Measurements from ENCODE around the gene ZNF816. TPM values are rescaled to one million over a fixed set of nuclear protein-coding genes. Genes with fewer than 3 reads are reported as not detected.
A peak's percentile ranks its signal among the peaks of the same experiment; 100 is the strongest.

The ZNF816 gene
- total RNA-seq, 4 donors from 2014 or later = 3.7 to 23.0 (median 13.5) TPM

DNA sequence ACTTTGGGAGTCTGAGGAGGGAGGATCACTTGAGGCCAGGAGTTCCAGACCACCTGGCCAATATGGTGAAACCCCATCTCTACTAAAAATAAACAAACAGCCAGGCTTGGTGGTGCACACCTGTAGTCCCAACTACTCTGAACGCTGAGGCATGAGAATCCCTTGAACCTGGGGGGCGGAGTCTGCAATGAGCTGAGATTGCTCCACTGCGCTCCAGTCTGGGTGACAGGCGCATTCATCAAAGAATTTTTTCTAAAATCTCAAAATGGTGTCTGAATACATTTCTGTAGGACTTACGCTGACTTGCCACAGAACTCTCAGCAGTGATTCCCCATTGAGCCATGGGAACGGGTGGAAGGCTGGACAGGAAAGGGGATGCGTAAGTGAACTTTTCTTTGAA lies 33.0 kb upstream of the ZNF816 start:
- no peaks in the 10 kb centered on the region for H3K36me3 ChIP-seq
- peaks cover 0 to 16% (median 10%) of the 10 kb centered on the region in 4 donors for H3K4me1 ChIP-seq
- H3K4me3 ChIP-seq = no peak overlapping the region
- H3K27ac ChIP-seq = no peak overlapping the region
- DNase-seq (ENCODE audit: low spot score in 2 of 2) = no peak
- H3K27me3 ChIP-seq = peaks cover 0 to 6% of the 10 kb centered on the region in 2 donors
- 87 to 90% methylated on average over 7 of the region's 7 CpGs for WGBS, 2 donors
- TF ChIP-seq POLR2A (IDR thresholded peaks at IDR 0.05) (no peak), EP300 (IDR thresholded peaks at IDR 0.05) (no peak)
- TF ChIP-seq, protein P1, sequence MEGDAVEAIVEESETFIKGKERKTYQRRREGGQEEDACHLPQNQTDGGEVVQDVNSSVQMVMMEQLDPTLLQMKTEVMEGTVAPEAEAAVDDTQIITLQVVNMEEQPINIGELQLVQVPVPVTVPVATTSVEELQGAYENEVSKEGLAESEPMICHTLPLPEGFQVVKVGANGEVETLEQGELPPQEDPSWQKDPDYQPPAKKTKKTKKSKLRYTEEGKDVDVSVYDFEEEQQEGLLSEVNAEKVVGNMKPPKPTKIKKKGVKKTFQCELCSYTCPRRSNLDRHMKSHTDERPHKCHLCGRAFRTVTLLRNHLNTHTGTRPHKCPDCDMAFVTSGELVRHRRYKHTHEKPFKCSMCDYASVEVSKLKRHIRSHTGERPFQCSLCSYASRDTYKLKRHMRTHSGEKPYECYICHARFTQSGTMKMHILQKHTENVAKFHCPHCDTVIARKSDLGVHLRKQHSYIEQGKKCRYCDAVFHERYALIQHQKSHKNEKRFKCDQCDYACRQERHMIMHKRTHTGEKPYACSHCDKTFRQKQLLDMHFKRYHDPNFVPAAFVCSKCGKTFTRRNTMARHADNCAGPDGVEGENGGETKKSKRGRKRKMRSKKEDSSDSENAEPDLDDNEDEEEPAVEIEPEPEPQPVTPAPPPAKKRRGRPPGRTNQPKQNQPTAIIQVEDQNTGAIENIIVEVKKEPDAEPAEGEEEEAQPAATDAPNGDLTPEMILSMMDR (IDR thresholded peaks at IDR 0.05) = no peak
- H3K9me3 ChIP-seq = peaks cover 0 to 6% (median 0%) of the 10 kb centered on the region in 4 donors

DNA sequence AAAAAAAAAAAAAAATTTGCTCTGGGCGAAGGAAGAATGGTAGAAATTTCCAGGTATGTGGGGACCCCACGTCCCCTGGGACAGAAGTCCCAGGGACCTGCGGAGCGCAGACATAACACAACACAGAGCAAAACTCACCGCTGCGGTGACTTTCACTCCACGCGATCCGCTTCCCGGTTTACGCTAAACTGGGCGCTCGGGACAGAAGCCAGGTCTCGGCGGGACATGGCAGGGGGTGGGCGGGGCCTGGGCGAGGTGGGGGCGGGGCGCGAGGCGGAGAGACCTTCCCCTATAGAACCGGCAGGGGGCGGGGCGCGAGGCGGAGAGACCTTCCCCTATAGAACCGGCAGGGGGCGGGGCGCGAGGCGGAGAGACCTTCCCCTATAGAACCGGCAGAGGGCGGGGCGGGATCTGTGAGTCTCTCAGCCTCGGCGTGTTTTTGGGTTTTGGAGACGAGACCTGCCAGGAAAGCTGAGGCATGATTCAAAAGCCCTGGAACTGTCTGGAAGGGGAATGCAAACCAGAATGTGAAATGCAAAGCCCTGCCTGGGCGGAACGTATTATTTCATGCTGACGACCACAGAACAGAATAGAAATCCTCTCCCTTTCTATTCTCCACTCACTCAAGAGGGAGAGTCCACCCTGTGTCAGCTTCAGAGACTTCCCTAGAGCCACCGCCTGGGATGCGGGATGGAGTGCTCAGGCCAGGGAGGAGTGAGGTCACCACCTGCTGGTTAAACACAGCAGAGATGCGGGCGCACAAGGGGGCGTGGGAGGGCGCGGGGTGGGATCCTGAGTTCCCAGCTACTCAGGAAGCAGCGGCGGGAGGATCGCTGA lies 30.9 kb upstream of the ZNF816 start:
- TF ChIP-seq, protein P1 (IDR thresholded peaks at IDR 0.05) = peak; percentile 50 to 94 (median 60)
- peak in 1 of 2 donors; percentile 10 for TF ChIP-seq POLR2A (IDR thresholded peaks at IDR 0.05)
- TF ChIP-seq EP300 (IDR thresholded peaks at IDR 0.05) = peak in 1 of 2 donors; percentile 40
- 1% methylated on average over 32 to 37 of the region's 50 CpGs for WGBS, 2 donors
- peak; percentile 64 to 70 for DNase-seq (ENCODE audit: low spot score in 2 of 2)

DNA sequence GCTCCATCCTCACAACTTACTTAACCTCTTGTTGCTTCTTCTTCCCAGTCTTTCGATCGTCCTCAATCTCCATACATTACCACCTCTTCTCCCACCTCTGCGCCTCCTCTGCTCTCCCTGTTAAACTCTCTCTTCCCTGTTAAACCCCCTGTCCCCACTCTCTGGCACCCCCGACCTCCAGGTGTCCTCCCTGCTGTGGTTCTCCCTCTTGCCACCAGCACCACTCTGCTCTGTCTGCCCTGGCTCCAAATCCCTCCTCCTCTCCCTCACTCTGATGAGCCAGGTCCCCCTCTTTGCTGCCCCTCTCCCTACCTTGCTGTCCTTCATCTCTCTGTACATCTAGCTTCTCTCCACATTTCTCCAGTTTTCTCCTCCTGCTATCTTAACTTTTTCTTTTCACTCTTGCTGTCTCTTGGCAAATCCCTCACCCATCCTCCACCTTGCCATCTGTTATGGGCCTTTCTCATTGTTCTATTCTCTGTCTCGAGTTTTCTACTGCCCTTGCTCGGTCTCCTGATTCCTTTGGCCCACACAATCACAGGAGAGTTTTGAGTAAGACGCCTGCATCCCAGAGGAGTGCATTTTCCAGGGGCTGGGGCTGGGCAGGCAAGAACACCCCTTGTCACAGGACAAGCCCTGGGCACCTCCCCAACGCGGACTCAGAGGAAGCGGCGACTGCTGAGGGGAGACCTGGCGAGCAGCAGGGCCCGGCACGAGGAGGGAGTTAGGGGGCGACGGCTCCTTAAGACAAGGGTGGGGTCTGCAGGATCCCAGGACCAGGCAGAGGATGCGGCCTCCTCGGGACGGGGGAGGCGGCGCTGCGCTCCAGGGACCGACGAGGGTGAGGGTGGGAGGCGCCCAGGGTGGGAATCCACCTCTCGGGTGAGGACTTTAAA lies 29.7 kb upstream of the ZNF816 start:
- Histone ChIP-seq H3K9me3 (peaks cover 0 to 4% (median 0%) of the 10 kb centered on the region in 4 donors), H3K4me3 (peak overlapping the region; percentile 40 to 54 (median 50)), H3K27ac (peak overlapping the region; percentile 9 to 77 (median 51)), H3K27me3 (no peaks in the 10 kb centered on the region), H3K4me1 (peaks cover 0 to 16% (median 10%) of the 10 kb centered on the region in 4 donors), H3K36me3 (peaks cover 0 to 22% (median 0%) of the 10 kb centered on the region in 3 donors)
- TF ChIP-seq POLR2A (IDR thresholded peaks at IDR 0.05) = no peak
- no peak for TF ChIP-seq EP300 (IDR thresholded peaks at IDR 0.05)
- TF ChIP-seq, protein P1 (IDR thresholded peaks at IDR 0.05) = no peak
- 16 to 17% methylated on average over 26 of the region's 26 CpGs for WGBS, 2 donors
- no peak for DNase-seq (ENCODE audit: low spot score in 2 of 2)

More for the DNA sequence above, 30.9 kb upstream of the ZNF816 start:
- Histone ChIP-seq H3K27me3 (peaks cover 0 to 6% of the 10 kb centered on the region in 2 donors), H3K4me3 (peak overlapping the region; percentile 40 to 54 (median 50)), H3K4me1 (peaks cover 0 to 16% (median 10%) of the 10 kb centered on the region in 4 donors), H3K9me3 (peaks cover 0 to 6% (median 0%) of the 10 kb centered on the region in 4 donors), H3K36me3 (peaks cover 0 to 10% (median 0%) of the 10 kb centered on the region in 3 donors), H3K27ac (peak overlapping the region in 3 of 4 donors; percentile 20 to 55 (median 50))

DNA sequence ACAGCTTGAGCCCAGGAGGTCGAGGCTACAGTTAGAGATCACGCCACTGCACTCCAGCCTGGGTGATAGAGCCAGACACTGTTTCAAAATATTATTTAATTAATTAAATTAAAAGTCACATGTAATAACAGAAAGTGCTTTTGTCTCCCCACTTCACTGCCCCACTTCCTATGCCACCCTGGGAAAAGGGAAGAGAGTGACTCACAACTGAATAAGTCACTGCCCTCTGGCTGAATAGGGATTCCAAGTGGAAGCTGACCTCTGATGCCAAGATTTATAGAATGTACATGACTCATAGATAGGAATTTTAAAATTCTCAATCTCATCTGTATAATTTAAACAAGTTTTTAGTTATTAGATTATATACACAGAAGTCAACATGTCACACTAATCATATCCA lies 28.8 kb upstream of the ZNF816 start:
- Histone ChIP-seq H3K4me1 (peaks cover 0 to 16% (median 10%) of the 10 kb centered on the region in 4 donors), H3K36me3 (peaks cover 0 to 31% (median 0%) of the 10 kb centered on the region in 3 donors), H3K27me3 (no peaks in the 10 kb centered on the region), H3K27ac (peak overlapping the region in 1 of 4 donors; percentile 34), H3K9me3 (no peaks in the 10 kb centered on the region), H3K4me3 (no peak overlapping the region)
- 51 to 52% methylated on average over 2 of the region's 2 CpGs for WGBS, 2 donors
- DNase-seq (ENCODE audit: low spot score in 2 of 2) = no peak
- TF ChIP-seq POLR2A (IDR thresholded peaks at IDR 0.05) (no peak), EP300 (IDR thresholded peaks at IDR 0.05) (no peak)
- TF ChIP-seq, protein P1 (IDR thresholded peaks at IDR 0.05) = no peak
